Measurements from ENCODE around the gene PLCG1. TPM values are rescaled to one million over a fixed set of nuclear protein-coding genes. Genes with fewer than 3 reads are reported as not detected.

The PLCG1 gene
- total and polyA plus RNA-seq, 2 donors (not counting 3 experiments of a cell fraction or from before 2014, with no cell fraction given), result 164 to 224 TPM

GRCh38 chr20:41224281-41224680 is 86.9 kb downstream of the PLCG1 start:
- no peaks in the 10 kb centered on the region for H3K4me1 ChIP-seq (ENCODE audit: control insufficient read depth, extremely low read depth, insufficient read depth, low read length)
- no peaks in the 10 kb centered on the region for H3K9me3 ChIP-seq (replicated peaks; ENCODE audit: control insufficient read depth, insufficient read depth, low read length)
- no peak overlapping the region for H3K4me3 ChIP-seq (replicated peaks in 1 of 3; ENCODE audit: insufficient read depth in 1 of 3, low read depth in 1 of 3, low read length in 3 of 3)
- FAIRE-seq (no peak), DNase-seq (ENCODE audit: low read depth, low spot score) (no peak)
- no peak overlapping the region for H3K4me2 ChIP-seq (ENCODE audit: insufficient read depth, low read length)
- no TSS peak for BruUV-seq (replicated peaks)
- no peak for TF ChIP-seq JUN (IDR thresholded peaks at IDR 0.05; ENCODE audit: borderline replicate concordance, insufficient read depth, insufficient read length, low read depth)
- no peak for TF ChIP-seq FOS (IDR thresholded peaks at IDR 0.05; ENCODE audit: borderline replicate concordance, insufficient read depth, low read length)
- TF ChIP-seq MYC (IDR thresholded peaks at IDR 0.05; ENCODE audit: low read depth, low read length), result no peak
- TF ChIP-seq MAX (IDR thresholded peaks at IDR 0.05; ENCODE audit: insufficient read depth, insufficient read length), result no peak
- TF ChIP-seq GATA2 (IDR thresholded peaks at IDR 0.05; ENCODE audit: insufficient read depth, insufficient read length, low read depth, low read length), result no peak
- TF ChIP-seq POLR2A (IDR thresholded peaks at IDR 0.05; ENCODE audit: low read depth, low read length), result no peak
- TF ChIP-seq CTCF (IDR thresholded peaks at IDR 0.05; ENCODE audit: extremely low read depth in 1 of 2, insufficient read depth in 1 of 2, low read depth in 1 of 2, low read length in 2 of 2), result no peak
- TF ChIP-seq POLR2AphosphoS5 (IDR thresholded peaks at IDR 0.05; ENCODE audit: insufficient read depth, low read depth, low read length), result no peak
- TF ChIP-seq EZH2 (IDR thresholded peaks at IDR 0.05; ENCODE audit: borderline replicate concordance, low read depth, low read length, severe bottlenecking), result no peak
- ChIA-PET POLR2A (interaction anchor here (1.1 kb wide), 1 partner anchor 23 kb away, joined by 4 read pairs; no protein-coding TSS in a partner anchor), CTCF (interaction anchor here (1.0 to 3.7 kb wide), 10 partner anchors 8 to 116 kb away, joined by 3 to 29 read pairs (median 7); partner anchors contain the start of gene LPIN3)
- intact Hi-C loops (cut with micrococcal nuclease) (no loop called here), dilution Hi-C loops (cut with MboI; ENCODE audit: extremely low pct_ligation_motif_present, low sequenced_read_pairs) (no loop called here)
- no peak overlapping the region for H3K9ac ChIP-seq (replicated peaks; ENCODE audit: extremely low read depth, insufficient read depth, low read length)
- H3K79me2 ChIP-seq (ENCODE audit: control insufficient read depth, insufficient read depth, low read length), result no peaks in the 10 kb centered on the region
- no peaks in the 10 kb centered on the region for H3K9me1 ChIP-seq (replicated peaks; ENCODE audit: control insufficient read depth, extremely low read depth, insufficient read depth, low read length)
- H3K36me3 ChIP-seq (ENCODE audit: control insufficient read depth in 2 of 2, extremely low read depth in 1 of 2, insufficient read depth in 2 of 2, low read length in 2 of 2), result no peaks in the 10 kb centered on the region
- H2AFZ ChIP-seq (ENCODE audit: low read depth, low read length), result no peak overlapping the region
- H4K20me1 ChIP-seq (replicated peaks; ENCODE audit: control insufficient read depth, extremely low read depth, insufficient read depth, low read length), result no peaks in the 10 kb centered on the region
- H3K27me3 ChIP-seq (ENCODE audit: control insufficient read depth in 2 of 2, insufficient read depth in 2 of 2, low read length in 2 of 2), result no peaks in the 10 kb centered on the region
- H3K27ac ChIP-seq (ENCODE audit: insufficient read depth, low read depth, low read length), result no peak overlapping the region

All from endothelial cell of umbilical vein (primary cell).